Smooth muscle cell of the coronary artery (primary cell): Measurements from ENCODE around the gene UFL1. TPM values are rescaled to one million over a fixed set of nuclear protein-coding genes. Genes with fewer than 3 reads are reported as not detected.

Source experiments
- total RNA-seq: library from RNA; depleted of rRNA; stranded (reverse); fragments of >200 nt; gene quantifications from 2 replicates; pipeline ENCODE4 v1.2.3, GENCODE V29; 2014; ENCODE audit warnings: low replicate concordance

UFL1 gene
- 16.3 and 22.7 TPM in 2 replicates for total RNA-seq

GRCh38 chr6:96521644-96522464, at the start of gene UFL1:
UFL1 (plus strand) TSS chr6:96521806; CDS start chr6:96521874, 68 bp downstream.

DNA sequence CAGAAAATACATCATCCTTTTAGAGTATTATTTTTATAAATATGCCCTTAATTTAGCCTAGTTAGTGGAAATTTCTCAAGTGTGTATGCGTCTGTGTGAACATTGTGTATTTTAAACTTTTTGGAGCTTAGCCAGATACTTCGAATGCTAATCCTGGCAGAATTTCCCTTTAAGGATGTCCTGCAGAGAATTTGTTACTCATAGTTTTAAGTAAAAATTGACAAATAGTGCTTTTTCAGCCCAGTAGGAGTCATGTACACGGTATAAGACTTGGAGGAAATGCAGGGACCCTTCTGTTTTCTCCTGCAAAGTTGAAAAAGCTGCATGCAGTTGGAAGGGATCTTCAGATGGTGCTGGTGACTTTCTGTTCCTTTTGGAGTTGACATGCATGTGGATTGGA, 41.3 kb downstream of the UFL1 start, which contains the start of gene FHL5:
Gene FHL5 (plus strand): TSS at position 243 of the 400 bp plus-strand sequence. CDS start 40,486 bp downstream, outside the sequence.

Other genes starting within 250 kb of the UFL1 start
- not detected in 2 replicates for gene FHL5, start 41.3 kb downstream of the UFL1 start, total RNA-seq